ENCODE data around the gene NME7. TPM values are rescaled to one million over a fixed set of nuclear protein-coding genes. Genes with fewer than 3 reads are reported as not detected.

NME7 gene
- total RNA-seq, 1 experiment from 2014 or later: 67.1 TPM

DNA sequence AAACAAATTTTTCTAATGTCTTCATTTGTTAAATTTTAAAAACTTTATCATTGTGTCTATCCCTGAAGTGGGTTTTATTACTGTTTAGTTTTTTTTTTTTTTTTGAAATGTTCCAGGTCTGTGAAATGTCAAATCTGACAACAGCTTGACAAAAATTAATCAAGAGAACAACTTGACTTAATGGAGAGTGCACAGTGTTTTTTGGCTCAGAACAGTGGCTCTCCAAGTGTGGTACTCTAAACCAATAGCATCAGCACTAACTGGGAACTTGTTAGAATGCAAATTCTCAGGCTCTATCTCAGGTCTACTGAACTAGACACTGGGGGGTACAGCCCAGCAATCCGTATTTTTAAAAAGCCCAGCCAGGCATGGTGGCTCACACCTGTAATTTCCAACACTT is 211.9 kb downstream of the NME7 start:
- DNase-seq (ENCODE audit: low read depth): no peak

- DNase-seq (ENCODE audit: low read depth): no peak
Observed at GRCh38 chr1:169151338-169151837, 216.2 kb downstream of the NME7 start.

GRCh38 chr1:169150641-169151337 is 216.8 kb downstream of the NME7 start:
- DNase-seq (ENCODE audit: low read depth): no peak

- DNase-seq (ENCODE audit: low read depth): no peak
Observed at GRCh38 chr1:169149555-169150286, 217.9 kb downstream of the NME7 start.

DNA sequence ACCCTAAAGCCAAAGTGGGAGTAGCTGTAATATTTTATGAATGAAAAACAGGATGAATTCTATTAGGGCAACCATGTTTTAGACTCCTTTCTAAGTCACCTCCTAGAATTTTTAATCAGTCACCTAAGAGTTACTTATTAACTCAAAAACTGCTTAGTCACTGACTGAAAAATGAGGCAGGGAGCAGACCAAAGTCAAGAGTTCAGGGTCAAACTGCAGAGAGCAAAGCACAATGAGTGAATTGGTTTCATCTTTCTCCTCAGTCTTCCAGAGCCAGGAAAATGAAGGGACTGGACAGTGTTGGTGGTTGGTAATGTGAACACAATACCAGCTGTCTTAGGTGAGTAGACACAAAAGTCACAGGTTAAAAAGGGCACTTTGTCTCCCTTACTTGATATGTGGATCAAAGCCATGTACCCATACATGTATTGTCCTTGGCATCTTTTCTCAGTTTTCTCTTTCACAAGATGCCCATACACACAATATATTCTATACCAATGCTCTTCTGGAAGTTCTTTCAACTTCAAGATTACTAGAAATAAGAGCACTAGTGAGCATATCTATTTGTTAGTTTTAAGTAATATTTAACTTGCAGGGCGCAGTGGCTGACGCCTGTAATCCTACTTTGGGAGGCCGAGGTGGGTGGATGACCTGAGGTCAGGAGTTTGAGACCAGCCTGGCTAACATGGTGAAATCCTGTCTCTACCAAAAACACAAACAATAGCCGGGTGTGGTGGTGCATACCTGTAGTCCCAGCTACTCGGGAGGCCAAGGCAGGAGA is 218.9 kb downstream of the NME7 start:
- no peak for DNase-seq (ENCODE audit: low read depth)

GRCh38 chr1:169146576-169147214 is 220.9 kb downstream of the NME7 start:
- no peak for DNase-seq (ENCODE audit: low read depth)

- no peak for DNase-seq (ENCODE audit: low read depth)
Observed at GRCh38 chr1:169144941-169145626, 222.5 kb downstream of the NME7 start.

DNA sequence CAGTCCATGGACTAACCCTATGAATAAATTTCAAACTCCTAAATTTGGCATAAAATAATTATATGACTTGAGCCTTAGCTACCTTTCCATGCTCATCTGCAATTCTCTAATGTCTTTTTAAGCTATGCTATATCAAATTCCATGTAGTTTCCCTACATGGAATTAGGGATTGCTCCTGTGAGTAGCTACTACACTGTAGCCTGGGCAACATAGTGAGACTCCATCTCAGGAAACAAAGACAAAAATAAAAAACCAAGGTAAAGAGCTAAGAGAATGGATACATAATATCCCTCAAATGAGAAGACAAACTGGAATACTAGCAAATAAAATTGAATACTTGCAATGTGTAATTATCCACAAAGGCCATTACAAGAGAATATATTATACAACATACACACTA is 223.6 kb downstream of the NME7 start:
- no peak for DNase-seq (ENCODE audit: low read depth)

GRCh38 chr1:169143346-169143745 is 224.3 kb downstream of the NME7 start:
- no peak for DNase-seq (ENCODE audit: low read depth)

- no peak for DNase-seq (ENCODE audit: low read depth)
Observed at GRCh38 chr1:169142129-169142528, 225.5 kb downstream of the NME7 start.

GRCh38 chr1:169141356-169141755 is 226.2 kb downstream of the NME7 start:
- DNase-seq (ENCODE audit: low read depth): no peak

- no peak for DNase-seq (ENCODE audit: low read depth)
Observed at GRCh38 chr1:169138866-169139670, 228.5 kb downstream of the NME7 start.

GRCh38 chr1:169137357-169137756 is 230.2 kb downstream of the NME7 start:
- no peak for DNase-seq (ENCODE audit: low read depth)

GRCh38 chr1:169133801-169134502 is 233.6 kb downstream of the NME7 start:
- DNase-seq (ENCODE audit: low read depth): no peak

DNA sequence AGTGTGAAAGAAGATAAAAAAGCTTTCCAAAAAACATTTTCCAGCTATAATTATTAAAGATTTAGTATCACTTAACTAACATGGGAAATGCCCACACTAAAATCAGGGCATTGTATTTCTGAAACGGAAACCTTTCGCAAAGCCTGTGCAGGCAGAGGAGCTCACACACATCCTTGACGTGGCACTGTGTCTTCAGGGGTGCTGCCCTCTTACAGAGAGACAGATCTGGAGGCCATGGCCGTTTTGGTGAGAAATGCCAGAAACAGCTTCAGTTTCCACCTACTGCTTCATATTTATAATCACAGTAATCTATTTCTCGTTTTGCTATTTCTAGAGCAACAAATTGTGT is 234.4 kb downstream of the NME7 start:
- DNase-seq (ENCODE audit: low read depth): no peak

GRCh38 chr1:169132512-169133227 is 234.9 kb downstream of the NME7 start:
- DNase-seq (ENCODE audit: low read depth): no peak

- DNase-seq (ENCODE audit: low read depth): no peak
Observed at GRCh38 chr1:169130683-169131082, 236.9 kb downstream of the NME7 start.

DNA sequence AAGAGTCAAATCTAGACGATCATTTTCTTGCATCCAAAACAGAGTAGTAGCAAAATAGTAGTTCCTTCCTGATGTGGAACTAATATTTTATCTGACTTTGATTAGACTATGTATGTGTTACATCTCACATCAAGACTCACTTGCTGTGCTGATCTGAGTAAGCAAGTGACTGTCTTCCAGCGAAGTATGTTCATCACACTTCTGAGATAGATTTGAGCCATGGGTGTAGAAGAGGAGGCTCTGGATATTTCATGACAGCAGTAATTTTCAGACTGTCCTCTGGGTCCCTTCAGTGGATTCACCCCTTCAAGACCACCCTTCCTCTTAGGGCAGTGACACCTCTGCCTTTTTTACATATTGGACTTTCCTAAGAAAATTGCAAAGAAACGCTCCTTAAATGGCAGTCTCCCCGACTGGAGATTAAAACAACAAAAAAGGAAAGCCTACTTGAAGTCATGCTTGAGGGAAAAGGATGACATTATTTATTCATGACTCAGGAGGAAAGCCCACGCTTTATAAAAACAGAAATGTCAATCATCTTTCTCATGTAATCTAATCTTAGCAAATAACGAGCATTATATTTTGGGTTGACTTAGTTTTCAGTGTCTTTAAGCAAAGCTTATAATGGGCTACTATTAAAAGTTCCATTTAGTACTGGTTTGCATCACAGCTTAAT is 238.3 kb downstream of the NME7 start:
- no peak for DNase-seq (ENCODE audit: low read depth)

DNA sequence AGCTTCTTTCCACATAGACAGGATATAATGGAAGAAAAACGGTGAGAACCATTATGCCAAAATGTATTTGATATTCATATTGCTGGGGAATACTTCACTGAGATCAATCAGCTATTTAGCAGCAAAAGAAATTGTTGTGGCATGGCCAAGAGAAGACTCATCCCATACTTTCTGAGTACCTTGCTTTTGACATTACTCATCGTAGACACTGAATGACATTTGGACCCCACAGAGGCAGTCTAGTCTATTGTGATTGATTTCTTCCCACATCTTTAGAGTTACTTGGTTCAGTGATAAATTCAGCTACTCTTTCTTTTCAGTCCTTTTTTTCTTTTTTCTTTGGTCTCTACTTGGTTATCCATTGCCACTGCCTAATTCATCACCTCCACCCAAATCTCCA is 239.0 kb downstream of the NME7 start:
- DNase-seq (ENCODE audit: low read depth): no peak
